GM12801 (cell line): ENCODE data around the gene GSTO2.

Experiments
- CTCF ChIP-seq: IDR thresholded peaks from one replicate; pipeline ENCODE4 v1.5.1; 2011; ENCODE audit warnings: control low read depth; ENCODE audit not compliant: insufficient read length; ENCODE audit errors: extremely low read depth

The GSTO2 gene

GRCh38 chr10:104291439-104291951 lies 22.5 kb downstream of the GSTO2 start:
- no peak for TF ChIP-seq CTCF

GRCh38 chr10:104293011-104293410 lies 24.0 kb downstream of the GSTO2 start:
- no peak for TF ChIP-seq CTCF

GRCh38 chr10:104293781-104294321 lies 24.9 kb downstream of the GSTO2 start:
- no peak for TF ChIP-seq CTCF

- TF ChIP-seq CTCF = no peak
Measured at GRCh38 chr10:104296687-104297436, 27.9 kb downstream of the GSTO2 start.

- TF ChIP-seq CTCF = no peak
Measured at GRCh38 chr10:104297697-104298660, 29.0 kb downstream of the GSTO2 start.

GRCh38 chr10:104299031-104299904 lies 30.3 kb downstream of the GSTO2 start:
- TF ChIP-seq CTCF = no peak
